T-helper 17 cell (primary cell): Measurements from ENCODE around the gene ZSCAN25. TPM values are rescaled to one million over a fixed set of nuclear protein-coding genes. Genes with fewer than 3 reads are reported as not detected.
A peak's percentile ranks its signal among the peaks of the same experiment; 100 is the strongest.
"Not testable (repeated sequence)": the region's sequence is repeated elsewhere in the genome, so short reads cannot be mapped to it uniquely, and the experiment has no call there.

Experiments
- ATAC-seq: fragments of 150-1000 bp; cut with Tn5 transposase; 2 replicates; pipeline ENCODE4 v1.10.0; 2021; ENCODE audit warnings: mild to moderate bottlenecking, moderate library complexity
- DNase-seq, 3 donors: peaks; one replicate each; pipeline versions ENCODE4 v3.0.0 to v3.0.0-alpha.2; 2020 to 2021
- H3K9me3 ChIP-seq: one replicate; pipeline ENCODE4 v1.7.0; 2013; ENCODE audit warnings: low read length, mild to moderate bottlenecking; ENCODE audit not compliant: control insufficient read depth, poor library complexity, severe bottlenecking
- H3K27ac Mint-ChIP-seq: one replicate; pipeline ENCODE4 v1.8.0; 2022; ENCODE audit warnings: mild to moderate bottlenecking, moderate library complexity, mixed read lengths
- H3K27me3 Mint-ChIP-seq: one replicate; pipeline ENCODE4 v1.8.0; 2022; ENCODE audit warnings: mixed read lengths
- H3K36me3 Mint-ChIP-seq: one replicate; pipeline ENCODE4 v1.8.0; 2022; ENCODE audit warnings: low read depth, mixed read lengths
- H3K4me1 Mint-ChIP-seq: one replicate; pipeline ENCODE4 v1.8.0; 2022; ENCODE audit warnings: mild to moderate bottlenecking, mixed read lengths
- H3K4me3 Mint-ChIP-seq: one replicate; pipeline ENCODE4 v1.8.0; 2022; ENCODE audit warnings: mild to moderate bottlenecking, moderate library complexity, mixed read lengths
- total RNA-seq, 4 donors: library from RNA in 2 of 4; stranded (reverse) in 2 of 4; gene quantifications; one replicate each; pipeline ENCODE4 v1.2.3 and lab custom pipeline; 2022 to 2026

The ZSCAN25 gene
- total RNA-seq, 2 donors from 2014 or later, result 29.8 to 34.4 TPM

- ATAC-seq, result no peak
- peak overlapping the region; percentile 94 for H3K4me3 Mint-ChIP-seq
- H3K36me3 Mint-ChIP-seq, result peaks cover 12% of the 10 kb centered on the region
- no peaks in the 10 kb centered on the region for H3K27me3 Mint-ChIP-seq
- H3K27ac Mint-ChIP-seq, result peak overlapping the region; percentile 96
- no peak for DNase-seq
- peaks cover 48% of the 10 kb centered on the region for H3K4me1 Mint-ChIP-seq
- no peaks in the 10 kb centered on the region for H3K9me3 ChIP-seq
These were observed 6.4 kb downstream of the ZSCAN25 start for GRCh38 chr7:99623091-99623693.

DNA sequence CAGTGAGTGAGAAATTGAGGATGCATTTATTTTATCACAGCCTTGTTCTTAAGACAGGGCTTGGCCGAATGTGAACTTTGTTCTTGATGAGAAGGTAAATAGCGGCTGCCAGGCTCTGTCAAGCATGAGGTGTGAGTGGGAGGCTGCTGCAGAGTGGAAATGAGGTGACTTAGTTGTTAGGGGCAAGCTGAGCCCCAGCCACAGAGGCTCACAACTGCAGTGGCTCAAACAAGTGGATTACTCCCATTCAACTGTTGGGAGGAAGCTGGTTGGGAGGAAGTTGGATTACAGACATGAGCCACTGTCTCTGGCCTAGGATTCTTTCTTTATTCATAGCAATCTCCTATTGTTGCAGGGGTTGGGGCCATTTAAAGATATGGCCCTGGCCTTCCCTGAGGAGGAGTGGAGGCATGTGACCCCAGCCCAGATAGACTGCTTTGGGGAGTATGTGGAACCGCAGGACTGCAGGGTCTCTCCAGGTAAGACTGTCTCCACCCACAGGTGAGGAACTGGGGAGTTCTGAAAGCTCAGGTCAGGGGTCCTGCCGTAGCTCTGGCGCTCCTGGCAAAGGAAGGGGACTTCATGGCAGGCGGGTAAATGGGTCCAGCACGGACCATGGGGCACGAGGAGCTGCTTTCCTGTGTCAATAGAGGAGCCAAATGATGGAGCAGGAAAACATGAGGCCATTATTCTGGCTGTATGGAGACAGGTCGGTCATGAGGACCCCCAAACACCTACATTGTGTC is 7.1 kb downstream of the ZSCAN25 start:
- Mint-ChIP-seq H3K4me3 (peak overlapping the region; percentile 94), H3K27me3 (no peaks in the 10 kb centered on the region), H3K27ac (peak overlapping the region; percentile 96), H3K4me1 (peaks cover 46% of the 10 kb centered on the region), H3K36me3 (peaks cover 17% of the 10 kb centered on the region)
- DNase-seq (no peak), ATAC-seq (peak; percentile 30)
- no peaks in the 10 kb centered on the region for H3K9me3 ChIP-seq

GRCh38 chr7:99624484-99624883 is 7.7 kb downstream of the ZSCAN25 start:
- H3K27ac Mint-ChIP-seq, result peak overlapping the region; percentile 96
- peaks cover 40% of the 10 kb centered on the region for H3K4me1 Mint-ChIP-seq
- no peaks in the 10 kb centered on the region for H3K27me3 Mint-ChIP-seq

GRCh38 chr7:99625321-99625720 is 8.6 kb downstream of the ZSCAN25 start:
- no peaks in the 10 kb centered on the region for H3K9me3 ChIP-seq
- peak overlapping the region; percentile 94 for H3K4me3 Mint-ChIP-seq
- peaks cover 40% of the 10 kb centered on the region for H3K4me1 Mint-ChIP-seq
- ATAC-seq, result no peak
- peak overlapping the region; percentile 96 for H3K27ac Mint-ChIP-seq
- peaks cover 15% of the 10 kb centered on the region for H3K36me3 Mint-ChIP-seq
- no peak for DNase-seq
- H3K27me3 Mint-ChIP-seq, result no peaks in the 10 kb centered on the region

More at GRCh38 chr7:99624484-99624883, 7.7 kb downstream of the ZSCAN25 start:
- ATAC-seq, result peak; percentile 95
- no peaks in the 10 kb centered on the region for H3K9me3 ChIP-seq
- Mint-ChIP-seq H3K36me3 (peaks cover 15% of the 10 kb centered on the region), H3K4me3 (peak overlapping the region; percentile 94)
- peak; percentile 36 to 53 (median 42) for DNase-seq

GRCh38 chr7:99625961-99626360 is 9.2 kb downstream of the ZSCAN25 start:
- Mint-ChIP-seq H3K4me1 (peaks cover 40% of the 10 kb centered on the region), H3K36me3 (peaks cover 15% of the 10 kb centered on the region), H3K4me3 (peak overlapping the region; percentile 66), H3K27me3 (no peaks in the 10 kb centered on the region), H3K27ac (peak overlapping the region; percentile 96)
- DNase-seq (no peak), ATAC-seq (no peak)
- H3K9me3 ChIP-seq, result no peaks in the 10 kb centered on the region

DNA sequence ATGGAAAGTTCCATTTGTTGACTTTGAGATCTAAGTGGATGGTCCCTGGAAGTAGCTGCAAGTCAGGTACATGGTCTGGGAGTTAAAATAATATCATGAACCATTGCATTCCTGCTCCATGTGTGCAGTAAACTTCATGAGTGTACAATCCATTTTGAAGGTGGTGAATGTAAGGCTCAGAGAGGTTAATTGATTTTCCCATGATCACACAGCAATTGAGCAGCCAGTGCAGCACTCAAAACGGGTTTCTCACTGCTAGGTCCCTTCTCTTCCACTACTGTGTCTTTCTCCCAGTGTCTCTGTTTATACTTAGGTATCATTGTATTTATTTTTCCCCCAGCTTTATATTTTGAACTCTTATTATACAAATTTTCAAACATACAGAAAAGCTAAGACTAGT is 9.9 kb downstream of the ZSCAN25 start:
- H3K4me3 Mint-ChIP-seq, result peak overlapping the region; percentile 66
- H3K9me3 ChIP-seq, result no peaks in the 10 kb centered on the region
- no peak for ATAC-seq
- no peak for DNase-seq
- peaks cover 15% of the 10 kb centered on the region for H3K36me3 Mint-ChIP-seq
- peaks cover 38% of the 10 kb centered on the region for H3K4me1 Mint-ChIP-seq
- H3K27me3 Mint-ChIP-seq, result no peaks in the 10 kb centered on the region
- H3K27ac Mint-ChIP-seq, result peak overlapping the region; percentile 96

- no peak for ATAC-seq
- Mint-ChIP-seq H3K27ac (no peak overlapping the region), H3K4me1 (peaks cover 40% of the 10 kb centered on the region)
These were observed 10.8 kb downstream of the ZSCAN25 start for GRCh38 chr7:99627513-99627912.

DNA sequence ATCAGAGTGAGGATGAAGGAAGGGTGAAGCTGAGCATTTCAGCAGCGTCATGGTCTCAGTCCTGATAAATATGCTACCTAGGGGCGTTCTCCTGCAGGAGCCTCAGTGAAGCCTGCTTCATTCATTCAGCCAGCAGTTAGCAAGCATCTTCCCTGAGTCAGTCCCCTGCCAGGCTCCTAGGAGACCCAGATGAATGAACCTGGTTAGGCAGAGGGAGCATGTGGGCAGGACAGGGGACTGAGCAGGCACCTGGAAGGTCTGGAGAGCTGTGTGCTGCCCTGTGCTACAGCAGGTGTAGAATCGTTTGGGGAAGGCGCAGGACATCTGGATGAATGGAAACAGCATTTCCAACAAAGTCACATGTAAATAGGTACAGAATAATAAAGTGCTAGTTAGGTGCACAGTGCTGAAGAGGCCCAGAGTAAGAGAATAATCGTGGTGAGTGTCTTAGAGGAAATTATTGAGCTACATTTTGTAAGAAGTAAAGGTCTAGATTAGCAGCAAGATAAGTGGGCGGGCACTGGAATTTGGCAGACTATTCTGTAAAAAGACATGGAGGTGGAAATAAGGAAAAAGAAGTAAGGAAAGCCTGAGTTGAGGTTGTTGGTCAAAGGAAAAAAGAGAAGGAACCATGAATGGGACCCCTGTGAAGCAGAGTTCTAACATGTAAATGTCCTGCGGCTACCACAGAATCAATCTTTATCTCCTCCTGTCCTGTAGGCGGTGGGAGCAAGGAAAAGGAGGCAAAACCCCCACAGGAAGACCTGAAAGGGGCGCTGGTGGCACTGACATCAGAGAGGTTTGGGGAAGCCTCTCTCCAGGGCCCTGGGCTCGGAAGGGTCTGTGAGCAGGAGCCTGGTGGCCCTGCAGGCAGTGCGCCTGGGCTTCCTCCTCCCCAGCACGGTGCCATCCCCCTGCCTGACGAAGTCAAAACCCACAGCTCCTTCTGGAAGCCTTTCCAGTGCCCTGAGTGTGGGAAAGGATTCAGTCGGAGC is 12.0 kb downstream of the ZSCAN25 start:
- H3K36me3 Mint-ChIP-seq, result peaks cover 15% of the 10 kb centered on the region
- H3K4me3 Mint-ChIP-seq, result peak overlapping the region; percentile 31
- peaks cover 33% of the 10 kb centered on the region for H3K4me1 Mint-ChIP-seq
- no peaks in the 10 kb centered on the region for H3K9me3 ChIP-seq
- H3K27me3 Mint-ChIP-seq, result no peaks in the 10 kb centered on the region
- DNase-seq, result no peak
- H3K27ac Mint-ChIP-seq, result peak overlapping the region; percentile 49
- no peak for ATAC-seq

More at GRCh38 chr7:99627513-99627912, 10.8 kb downstream of the ZSCAN25 start:
- Mint-ChIP-seq H3K4me3 (no peak overlapping the region), H3K27me3 (no peaks in the 10 kb centered on the region), H3K36me3 (peaks cover 15% of the 10 kb centered on the region)
- no peaks in the 10 kb centered on the region for H3K9me3 ChIP-seq
- no peak for DNase-seq

- H3K4me1 Mint-ChIP-seq, result peaks cover 24% of the 10 kb centered on the region
- H3K4me3 Mint-ChIP-seq, result no peak overlapping the region
- H3K36me3 Mint-ChIP-seq, result peaks cover 12% of the 10 kb centered on the region
These were observed 12.9 kb downstream of the ZSCAN25 start for GRCh38 chr7:99629643-99630042.

DNA sequence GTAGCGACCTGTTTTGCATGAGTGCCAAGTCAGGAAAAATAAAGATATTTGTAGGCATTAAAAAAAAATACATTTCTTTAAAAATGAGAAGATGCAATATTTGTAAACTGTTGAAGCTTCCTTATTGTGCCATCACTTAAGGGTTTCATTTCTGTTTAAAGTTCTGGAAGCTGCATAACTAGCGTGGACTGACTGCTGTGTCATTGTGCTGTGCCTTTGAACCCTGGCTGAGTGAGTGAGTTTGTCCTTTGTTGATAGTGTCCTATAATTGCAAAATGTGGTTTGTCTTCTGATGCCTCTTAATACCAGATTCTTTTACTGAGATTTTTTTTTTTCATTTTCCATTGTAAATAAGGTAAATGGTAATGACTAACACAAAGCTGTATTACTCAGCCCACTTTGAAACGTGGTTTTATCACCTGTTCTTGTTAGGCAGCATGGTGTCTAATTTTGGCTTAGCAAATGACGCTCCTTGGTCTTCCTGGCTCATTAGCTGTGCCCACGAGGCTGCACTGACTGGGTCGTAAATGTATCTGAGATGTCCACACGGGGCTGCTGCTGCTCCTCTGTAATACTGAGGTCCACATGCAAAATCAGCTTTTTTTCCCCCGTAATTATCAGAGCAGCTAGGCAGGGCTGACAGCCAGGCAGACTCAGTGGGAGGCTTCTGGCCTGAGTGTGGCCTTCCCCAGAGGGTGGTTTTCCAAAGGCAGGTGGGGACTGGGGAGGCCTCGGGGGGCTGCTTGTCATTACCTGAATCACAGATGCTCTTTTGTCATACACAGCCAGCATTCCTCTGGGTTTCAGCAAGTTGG is 14.8 kb downstream of the ZSCAN25 start:
- ATAC-seq (no peak), DNase-seq (no peak)
- H3K27me3 Mint-ChIP-seq, result no peaks in the 10 kb centered on the region
- H3K4me3 Mint-ChIP-seq, result no peak overlapping the region
- no peaks in the 10 kb centered on the region for H3K9me3 ChIP-seq
- no peak overlapping the region for H3K27ac Mint-ChIP-seq
- peaks cover 6% of the 10 kb centered on the region for H3K36me3 Mint-ChIP-seq
- H3K4me1 Mint-ChIP-seq, result peaks cover 12% of the 10 kb centered on the region

More at GRCh38 chr7:99629643-99630042, 12.9 kb downstream of the ZSCAN25 start:
- H3K9me3 ChIP-seq, result no peaks in the 10 kb centered on the region
- no peak overlapping the region for H3K27ac Mint-ChIP-seq
- no peaks in the 10 kb centered on the region for H3K27me3 Mint-ChIP-seq
- DNase-seq, result no peak
- no peak for ATAC-seq

DNA sequence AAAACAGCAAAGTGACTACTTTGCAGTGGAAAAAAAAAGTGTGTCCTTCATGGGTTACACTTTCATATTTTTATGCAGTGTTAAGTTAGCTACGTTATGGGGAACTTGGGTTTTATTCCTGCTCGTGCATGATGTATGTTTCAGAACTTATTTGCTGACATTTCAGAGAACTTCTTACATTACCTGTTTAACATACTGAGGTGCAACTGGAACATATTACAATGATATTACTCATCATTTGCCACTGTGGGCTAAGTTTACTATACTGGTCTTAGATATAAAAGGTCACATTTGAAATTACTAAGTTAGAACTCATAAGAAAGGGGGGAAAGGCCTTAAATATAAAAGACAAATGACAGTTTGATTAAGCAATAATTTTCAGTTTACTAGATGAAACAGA is 20.7 kb downstream of the ZSCAN25 start:
- H3K27me3 Mint-ChIP-seq, H3K9me3 ChIP-seq, DNase-seq, H3K36me3 Mint-ChIP-seq, H3K4me3 Mint-ChIP-seq, H3K27ac Mint-ChIP-seq, ATAC-seq, H3K4me1 Mint-ChIP-seq: not testable (repeated sequence)

DNA sequence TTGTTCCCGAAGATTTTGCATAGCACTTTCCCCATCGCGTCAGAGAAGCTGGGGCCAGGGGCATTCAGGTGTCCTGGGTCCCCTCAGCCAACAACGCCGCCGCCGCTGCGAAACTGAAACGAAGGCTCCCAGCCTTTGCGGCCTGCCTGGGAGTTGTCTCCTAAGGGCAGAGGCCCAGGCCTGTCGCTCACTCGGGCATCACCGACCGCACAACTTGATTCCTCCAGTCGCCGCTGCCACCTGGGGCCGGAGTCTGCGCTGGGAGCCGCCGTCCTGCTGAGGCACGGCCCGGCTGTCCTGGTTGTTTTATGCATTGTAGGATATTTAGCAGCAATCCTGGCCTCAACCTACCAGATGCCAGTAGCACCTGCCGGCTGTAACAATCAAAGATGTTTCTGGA is 22.0 kb downstream of the ZSCAN25 start:
- H3K27me3 Mint-ChIP-seq, result no peaks in the 10 kb centered on the region
- peaks cover 2% of the 10 kb centered on the region for H3K36me3 Mint-ChIP-seq
- DNase-seq (no peak), ATAC-seq (no peak)
- H3K4me3 Mint-ChIP-seq, result no peak overlapping the region
- peaks cover 4% of the 10 kb centered on the region for H3K4me1 Mint-ChIP-seq
- H3K9me3 ChIP-seq, result no peaks in the 10 kb centered on the region
- H3K27ac Mint-ChIP-seq, result no peak overlapping the region
